ENCODE data around the gene TP53I11.

Gene TP53I11, protein sequence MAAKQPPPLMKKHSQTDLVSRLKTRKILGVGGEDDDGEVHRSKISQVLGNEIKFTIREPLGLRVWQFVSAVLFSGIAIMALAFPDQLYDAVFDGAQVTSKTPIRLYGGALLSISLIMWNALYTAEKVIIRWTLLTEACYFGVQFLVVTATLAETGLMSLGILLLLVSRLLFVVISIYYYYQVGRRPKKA

DNA sequence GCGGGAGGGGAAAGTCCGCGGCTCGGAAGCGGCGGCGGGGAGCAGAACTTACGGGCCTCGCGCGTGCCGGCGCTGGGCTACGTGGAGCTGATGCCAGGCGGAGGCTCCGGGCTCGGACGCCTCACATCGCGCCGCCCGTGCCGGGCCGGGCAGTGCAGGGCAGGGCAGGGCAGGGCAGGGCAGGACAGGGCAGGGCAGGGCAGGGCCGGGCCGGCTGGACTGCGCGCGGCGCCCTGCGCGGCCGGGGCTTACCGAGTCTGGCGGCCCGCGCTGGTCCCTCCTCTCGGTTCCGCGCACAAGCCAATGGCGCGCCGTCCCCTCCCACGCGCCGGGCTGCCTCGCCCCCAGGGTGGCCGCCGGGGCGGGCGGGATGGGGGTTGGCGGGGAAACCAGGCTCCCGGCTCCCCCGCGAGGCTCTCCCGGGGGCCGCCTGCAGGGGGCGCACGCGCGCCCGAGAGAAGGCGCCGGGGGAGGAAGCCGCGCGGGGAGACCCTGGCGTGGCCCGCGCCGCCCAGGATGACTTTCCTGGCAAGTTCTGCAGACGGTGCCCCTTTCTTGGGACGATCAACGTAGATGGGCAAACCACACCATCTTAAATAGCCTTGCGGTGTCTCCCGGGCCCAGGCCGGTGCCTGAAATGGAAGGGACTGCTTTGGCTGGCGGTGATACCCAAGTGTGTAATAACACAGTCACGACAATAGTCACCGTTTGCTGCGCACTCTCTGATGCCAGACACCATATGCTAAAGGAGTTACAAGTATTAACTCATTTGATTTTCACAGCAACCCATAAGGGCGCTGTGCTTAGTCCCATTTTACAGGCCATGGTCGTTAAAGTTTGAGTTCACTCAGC lies at the start of gene TP53I11:
Gene TP53I11 (minus strand): TSS at position 259 of the 852 bp plus-strand sequence. CDS start 12,548 bp downstream, outside the sequence.
- peak; percentile 71 for DNase-seq (ENCODE audit: low spot score)

DNA sequence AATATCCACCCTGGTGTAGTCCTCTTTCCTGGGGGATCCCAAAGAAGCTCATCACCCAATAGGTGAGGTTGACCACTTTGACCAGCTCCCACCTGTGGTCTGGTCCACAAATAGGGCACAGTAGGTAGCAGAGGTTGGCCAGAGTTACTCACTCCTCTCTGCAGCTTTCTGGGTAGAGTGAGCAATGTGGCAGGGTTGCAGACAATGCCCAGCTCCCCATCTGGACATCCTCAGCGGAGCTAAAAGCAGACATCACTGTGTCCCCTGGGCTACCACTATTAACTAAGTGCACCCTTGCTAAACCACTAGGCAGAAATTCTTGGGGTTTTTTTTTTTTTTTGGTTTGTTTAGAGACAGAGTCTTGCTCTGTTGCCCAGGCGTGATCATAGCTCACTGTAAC lies 48.4 kb upstream of the TP53I11 start:
- no peak for DNase-seq (ENCODE audit: low spot score)

DNA sequence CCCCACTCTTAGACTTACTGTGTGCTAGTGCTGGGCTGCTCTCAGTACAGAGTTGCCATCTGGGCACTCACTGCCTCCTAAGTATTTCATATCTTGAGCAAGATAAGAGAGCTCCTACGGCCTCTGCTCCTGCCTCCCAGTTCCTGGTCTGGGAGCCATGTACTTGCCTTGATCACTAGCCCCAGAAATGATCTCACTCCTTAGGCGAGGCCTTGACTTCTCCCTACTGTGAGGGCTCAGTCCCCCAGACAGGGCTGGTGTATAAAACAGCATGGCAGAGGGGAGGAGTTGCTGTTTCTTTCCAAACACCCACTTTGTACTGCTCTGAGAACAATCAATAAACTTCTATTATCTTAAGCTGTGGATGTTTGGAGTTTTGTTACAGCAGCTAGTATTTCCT lies 47.4 kb upstream of the TP53I11 start:
- DNase-seq (ENCODE audit: low spot score), result no peak

DNA sequence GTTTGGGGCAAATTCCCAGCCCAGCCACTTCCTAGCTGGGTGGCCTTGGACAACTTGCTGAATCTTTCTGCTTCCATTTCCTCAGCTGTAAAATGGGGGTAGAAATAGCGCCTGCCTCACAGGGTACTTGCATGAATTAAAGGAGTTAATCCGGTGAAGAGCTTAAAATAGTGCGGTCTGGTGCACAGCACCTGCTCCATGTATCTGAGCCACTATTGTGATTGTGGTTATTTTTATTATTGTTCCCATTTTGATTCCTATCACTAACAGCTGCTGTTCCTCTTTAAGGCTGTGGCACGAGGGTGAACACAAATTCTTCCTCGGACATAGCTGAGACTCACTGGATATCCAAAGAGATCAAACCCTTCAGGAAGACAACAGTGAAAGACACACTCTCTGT lies 46.9 kb upstream of the TP53I11 start:
- DNase-seq (ENCODE audit: low spot score), result no peak

DNA sequence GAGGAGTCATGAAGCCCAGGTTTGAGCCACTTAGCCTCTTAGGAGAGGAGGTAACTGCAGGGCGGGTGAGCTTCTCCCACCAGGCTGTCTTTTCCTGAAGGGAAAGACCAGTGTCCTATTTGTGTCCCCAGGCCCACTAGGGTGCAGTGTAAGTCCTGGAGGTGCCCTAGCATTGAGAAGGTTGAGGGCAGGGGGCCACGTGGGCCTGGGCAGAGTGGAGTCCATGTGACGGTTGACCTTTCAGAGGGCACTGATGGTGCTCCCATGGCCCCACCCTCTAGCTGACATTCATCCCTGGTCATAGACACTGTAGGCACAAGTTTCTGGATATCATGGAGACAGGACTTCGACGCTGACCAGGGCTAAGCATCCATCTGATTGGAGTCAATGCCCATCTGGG lies 44.1 kb upstream of the TP53I11 start:
- DNase-seq (ENCODE audit: low spot score), result peak; percentile 41

DNA sequence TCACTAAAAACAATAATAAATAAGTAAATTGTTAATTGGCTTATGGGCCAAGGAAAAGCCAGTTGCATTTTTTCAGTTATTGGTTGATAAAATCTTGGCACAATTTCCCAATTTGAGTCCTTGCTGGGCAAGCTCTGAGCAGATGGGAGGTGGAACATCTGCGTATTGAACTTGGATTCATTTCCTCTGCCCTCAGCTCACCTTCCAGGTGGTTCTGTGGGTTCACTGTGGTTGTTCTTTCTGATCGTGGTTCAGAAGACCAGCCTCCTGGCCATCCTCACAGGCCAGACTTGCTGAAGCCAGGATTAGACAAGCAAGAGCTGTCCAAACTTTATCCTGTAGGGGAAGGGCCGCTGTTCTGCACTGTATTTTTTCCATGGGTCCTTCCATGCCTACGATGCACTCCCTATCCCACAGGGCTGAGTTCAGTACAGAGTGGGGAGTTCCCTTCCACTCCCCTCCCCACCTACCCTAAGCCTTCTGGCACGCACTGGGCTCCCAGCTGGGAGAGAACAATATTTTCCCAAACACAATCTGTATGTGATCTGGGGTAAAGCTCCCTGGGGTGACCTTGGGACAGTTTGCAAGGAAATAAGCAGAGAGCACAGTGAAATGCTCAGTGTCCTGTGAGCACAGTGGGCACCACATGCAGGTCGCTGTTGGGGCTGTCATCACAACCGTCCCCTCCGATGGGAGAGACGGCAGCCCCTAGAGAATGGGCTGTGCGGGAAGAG lies 43.5 kb upstream of the TP53I11 start:
- peak; percentile 77 for DNase-seq (ENCODE audit: low spot score)

DNA sequence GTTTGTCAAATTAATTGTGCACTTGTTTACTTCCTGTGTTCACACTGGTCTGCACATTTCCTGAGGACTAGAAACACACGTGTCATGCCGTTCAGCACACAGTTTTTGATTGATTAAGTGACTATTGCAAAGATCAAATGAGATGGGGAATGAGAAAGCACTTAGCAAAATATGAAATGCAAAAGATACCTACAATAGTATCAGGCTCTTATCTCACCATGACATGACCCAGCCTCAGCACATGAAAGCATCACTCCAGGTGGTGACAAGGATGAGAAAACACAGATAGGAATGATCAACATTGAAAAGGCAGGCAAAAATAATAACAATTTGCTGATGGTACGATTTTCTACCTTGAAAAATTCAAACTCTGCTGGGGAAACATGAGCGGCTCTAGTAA lies 42.1 kb upstream of the TP53I11 start:
- no peak for DNase-seq (ENCODE audit: low spot score)

DNA sequence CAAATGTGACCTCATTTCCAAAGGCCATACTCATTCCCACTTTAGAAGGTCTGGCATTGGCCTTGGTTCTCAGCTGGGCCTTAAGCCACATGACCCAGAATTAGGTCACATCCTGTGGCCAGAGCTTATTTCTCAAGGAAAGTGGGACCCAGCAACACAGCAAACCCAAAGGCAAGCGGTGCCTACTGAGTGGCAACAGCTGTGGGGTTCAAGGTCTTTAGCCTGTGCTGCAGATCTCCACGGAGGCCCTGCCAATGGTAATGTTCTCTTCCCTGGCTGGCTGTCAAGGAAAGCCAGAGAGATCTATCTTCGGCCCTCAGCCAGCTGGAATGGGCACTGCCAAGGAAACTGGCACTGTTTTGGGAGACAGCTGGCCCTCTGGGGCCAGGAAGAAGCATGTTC lies 41.5 kb upstream of the TP53I11 start:
- peak; percentile 87 for DNase-seq (ENCODE audit: low spot score)

DNA sequence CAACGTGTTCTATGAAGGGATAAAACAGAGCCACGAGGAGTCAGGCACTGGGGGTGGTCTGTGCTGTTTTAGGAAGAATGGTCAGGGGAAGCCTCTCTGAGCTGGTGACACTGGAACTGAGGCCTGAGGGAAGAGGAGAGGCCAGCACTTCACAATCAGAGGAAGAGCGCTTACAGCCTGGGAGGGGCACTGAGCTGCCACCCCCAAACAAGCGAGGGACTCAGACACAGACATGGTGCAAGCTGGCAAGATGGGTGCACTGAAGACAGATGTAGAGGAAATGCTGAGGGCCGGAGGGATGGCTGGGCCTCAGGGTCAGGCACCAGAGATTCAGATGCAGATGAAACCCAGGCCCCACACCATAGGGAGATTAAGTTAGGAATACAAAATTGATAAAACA lies 40.0 kb upstream of the TP53I11 start:
- DNase-seq (ENCODE audit: low spot score), result no peak

DNA sequence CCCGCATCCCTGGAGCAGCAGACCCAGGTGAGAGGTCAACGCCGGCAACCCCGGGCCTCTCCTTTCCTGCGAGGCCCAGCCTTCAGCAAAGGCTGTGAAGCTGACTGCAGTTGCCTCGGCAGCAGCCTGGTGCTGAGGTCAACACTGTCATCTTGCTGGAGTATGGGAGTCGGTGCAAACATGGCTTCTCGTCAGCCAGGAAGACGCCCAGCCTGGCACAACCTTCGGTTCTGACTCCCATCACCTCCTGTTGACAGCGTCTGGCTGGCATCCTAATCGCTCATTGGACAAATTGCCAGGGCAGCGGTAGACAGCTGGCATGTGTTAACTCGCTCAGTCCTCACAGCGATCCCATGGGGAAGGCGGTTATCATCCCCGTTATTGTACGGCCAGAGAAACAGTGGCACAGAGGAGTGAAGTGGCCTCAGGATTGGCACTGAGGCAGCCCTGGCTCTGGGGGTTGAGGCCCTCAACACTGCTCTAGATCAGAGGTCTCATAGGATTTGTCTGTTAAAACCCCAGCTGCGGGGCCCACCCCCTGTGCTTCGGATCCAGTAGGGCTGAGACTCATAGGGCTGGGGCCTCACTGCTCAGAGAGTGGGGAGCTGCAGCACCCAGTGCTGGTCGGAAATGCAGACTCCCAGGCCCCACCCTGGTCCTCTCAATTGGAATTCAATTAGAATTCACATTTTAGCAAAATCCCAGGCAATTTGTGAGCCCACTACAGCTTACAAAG lies 39.3 kb upstream of the TP53I11 start:
- DNase-seq (ENCODE audit: low spot score), result no peak

DNA sequence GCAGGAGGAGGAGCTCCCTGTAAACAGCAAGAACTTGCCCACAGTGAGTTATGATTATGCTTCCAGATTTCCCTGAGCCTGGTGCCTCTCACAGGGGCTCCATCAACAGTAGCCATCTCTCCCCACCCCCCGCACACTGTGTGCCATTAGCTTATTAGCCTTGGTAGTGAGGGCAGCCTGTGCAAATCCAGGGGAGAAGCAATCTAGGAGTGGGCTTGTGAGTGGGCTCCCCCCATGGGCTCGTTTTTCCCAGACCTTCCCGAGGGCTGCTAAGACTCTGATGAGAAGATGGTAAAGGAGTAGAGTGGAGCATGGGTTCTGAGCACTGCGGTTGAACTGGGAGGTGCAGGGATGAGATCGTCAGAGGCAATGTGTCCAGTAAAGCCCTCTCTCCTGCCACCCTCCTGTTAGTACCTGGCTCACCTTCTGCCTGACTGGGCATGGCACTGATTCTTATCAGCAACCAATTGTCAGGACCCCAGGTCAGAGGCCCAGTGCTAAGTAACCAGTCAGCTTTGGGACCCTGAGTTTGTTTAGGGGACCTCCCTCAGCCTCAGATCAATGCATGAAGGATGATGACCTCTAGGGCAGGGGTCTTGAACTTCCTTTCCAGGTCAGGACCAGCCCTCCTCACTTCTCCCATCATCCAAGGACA lies 38.4 kb upstream of the TP53I11 start:
- DNase-seq (ENCODE audit: low spot score), result no peak

DNA sequence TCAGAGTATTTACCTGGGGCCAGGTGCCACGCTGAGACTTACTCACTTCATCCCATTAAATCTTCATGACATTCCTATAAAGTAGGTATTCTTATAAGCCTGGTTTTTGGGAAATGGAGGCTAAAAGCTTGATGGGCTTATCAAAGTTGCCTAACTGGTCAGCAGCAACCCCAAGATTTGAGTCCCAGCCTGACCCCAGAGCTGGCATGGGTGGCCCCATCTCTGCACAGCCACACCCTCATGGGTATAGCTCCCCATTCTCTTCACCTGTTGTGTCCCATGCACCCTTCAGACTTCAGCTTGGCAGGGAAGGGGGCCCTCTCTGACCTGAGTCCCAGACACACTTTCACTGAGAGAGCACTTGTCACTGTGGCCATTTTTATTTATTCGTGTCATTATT lies 37.4 kb upstream of the TP53I11 start:
- DNase-seq (ENCODE audit: low spot score), result no peak

DNA sequence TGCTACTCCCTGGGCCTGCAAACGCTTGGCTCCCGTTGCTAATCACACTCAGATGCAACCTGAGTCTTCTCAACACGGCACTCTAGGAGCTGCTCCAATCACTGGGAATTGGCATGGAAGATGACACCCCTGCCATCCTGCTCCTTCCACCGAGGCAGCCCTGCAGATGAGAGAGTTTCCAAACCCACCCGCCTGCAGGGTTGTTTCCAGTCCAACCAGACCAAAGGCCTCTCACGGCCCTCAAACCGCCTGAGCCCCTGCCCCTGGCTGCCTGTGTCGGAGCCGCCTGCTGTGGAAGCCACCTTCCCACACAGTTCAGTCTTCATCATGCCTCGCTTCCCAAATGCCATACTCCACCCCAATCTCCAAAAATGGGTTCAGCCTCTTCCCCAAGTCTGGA lies 36.8 kb upstream of the TP53I11 start:
- DNase-seq (ENCODE audit: low spot score), result no peak

DNA sequence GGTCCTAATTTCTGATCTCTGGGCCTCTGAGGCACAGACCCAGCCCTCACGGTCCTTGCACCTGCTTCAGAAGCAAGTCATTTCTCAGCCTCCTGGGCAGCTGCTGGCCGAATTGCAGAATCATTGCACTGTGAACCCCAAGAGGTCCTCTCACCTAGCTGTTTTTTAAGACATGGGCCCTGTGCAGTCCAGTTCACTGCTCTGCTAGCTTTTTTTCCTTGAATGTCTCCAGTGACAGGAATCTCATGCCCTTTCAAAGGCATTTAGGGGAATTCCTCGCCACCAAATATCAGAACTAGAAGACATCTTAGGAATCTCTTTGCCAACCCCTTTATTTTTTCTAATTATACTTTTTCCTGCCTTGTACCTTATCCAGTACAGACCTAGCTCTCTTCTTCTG lies 35.6 kb upstream of the TP53I11 start:
- no peak for DNase-seq (ENCODE audit: low spot score)

DNA sequence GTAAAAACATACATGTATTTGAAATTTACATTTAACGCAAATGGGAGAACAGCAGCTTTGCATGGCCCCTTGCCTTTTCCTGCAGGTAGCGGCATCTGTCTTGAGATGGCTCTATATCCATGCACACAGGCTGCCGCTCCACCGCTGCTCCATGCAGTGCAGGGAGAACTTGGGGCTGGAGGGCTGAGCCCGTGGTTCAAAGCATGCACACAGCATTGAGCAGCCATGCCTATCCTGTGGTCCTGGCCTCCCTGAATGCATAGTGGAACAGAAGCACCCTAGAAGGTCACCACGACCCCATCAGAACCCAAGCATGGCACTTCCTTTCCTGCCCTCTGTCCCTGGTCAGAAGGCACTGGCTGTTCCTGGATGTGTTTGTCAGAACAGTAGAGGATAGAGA lies 35.0 kb upstream of the TP53I11 start:
- DNase-seq (ENCODE audit: low spot score), result no peak

DNA sequence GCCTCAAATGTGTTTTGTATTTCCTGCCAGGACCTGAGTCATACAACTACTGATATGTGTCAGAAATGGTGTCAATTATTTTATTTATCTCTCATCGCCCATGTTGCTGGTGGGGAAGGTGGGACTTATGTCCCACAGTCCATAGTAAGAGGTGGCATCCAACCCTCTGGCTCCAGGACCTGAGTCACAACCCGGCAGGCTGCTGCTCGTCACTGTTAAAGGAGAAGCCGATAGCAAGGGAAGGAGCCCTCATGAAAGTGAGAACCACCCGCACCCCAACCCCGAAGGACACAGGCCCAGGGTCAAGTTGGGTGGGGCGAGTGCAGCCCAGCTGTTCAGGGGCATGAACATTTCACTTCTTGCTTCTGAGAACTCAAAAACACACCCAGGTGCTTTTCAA lies 33.1 kb upstream of the TP53I11 start:
- DNase-seq (ENCODE audit: low spot score), result no peak

DNA sequence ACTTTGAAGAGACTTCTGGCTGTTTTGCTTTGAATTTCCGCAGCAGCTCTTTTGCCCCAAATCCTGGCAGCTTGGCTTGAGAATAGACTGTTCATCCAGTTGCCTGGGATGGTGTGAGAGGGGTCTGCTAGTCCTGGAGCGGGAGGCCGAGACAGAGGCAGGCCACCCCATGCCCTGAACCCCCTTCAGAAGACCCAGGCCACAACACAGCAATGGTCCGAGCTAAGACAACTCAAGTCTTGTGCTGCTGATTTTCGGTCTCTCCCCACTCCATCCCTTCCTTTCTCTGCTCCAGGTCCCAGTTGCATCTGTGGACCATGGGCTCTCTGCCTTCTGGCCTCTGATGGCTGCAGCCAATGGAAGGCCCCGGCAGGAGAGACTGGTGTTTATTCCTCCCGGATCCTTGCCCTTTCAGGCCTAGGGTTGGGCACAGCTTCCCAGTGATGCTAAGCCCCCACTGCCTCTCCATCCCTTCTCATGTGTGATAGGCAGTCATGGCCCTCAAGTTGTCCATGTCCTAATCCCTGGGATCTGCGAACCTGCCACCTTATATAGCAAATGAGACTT lies 31.9 kb upstream of the TP53I11 start:
- no peak for DNase-seq (ENCODE audit: low spot score)

DNA sequence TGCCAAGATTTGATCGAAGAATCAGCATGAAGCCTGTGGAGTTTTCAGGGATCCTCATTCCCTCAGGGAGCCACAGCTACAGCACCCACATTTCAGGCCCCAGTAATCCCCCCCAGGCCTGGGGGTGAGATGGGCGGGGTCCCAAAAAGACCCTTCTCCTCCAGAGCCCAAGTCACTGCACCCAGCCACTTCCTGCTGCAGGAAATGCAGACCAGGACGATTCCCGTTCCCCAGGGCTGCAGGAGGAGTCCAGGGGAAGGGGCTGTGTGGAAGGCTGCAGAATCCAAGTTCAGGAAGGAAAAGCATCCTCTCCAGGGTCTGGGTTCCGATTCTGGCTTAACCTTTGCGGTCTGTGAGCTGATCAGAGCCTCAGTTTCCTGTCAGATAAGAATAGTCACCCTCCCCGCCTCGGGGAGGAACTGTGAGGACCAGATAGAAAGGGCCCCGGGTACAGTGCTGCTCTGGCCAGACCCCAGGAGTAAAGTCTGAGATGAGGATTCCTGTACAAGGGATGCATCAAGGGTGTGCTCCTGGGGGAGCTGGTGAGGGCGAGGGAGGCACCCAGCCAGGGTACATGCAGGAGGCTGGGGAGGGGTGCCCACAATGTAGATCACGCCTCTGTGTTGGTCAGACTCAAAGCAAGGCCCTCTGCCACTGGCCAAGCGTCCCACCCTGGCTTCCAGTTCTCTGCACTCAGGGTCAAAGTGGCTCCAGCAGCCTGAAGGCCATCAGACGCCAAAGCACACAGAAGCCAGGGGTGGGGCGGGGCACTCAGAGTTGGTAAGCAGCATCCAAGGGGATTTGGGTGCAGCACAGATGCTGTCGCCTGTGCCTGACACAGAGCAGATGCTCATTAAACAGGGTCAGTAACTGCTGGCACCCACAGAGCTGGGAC lies 30.1 kb upstream of the TP53I11 start:
- DNase-seq (ENCODE audit: low spot score), result no peak

DNA sequence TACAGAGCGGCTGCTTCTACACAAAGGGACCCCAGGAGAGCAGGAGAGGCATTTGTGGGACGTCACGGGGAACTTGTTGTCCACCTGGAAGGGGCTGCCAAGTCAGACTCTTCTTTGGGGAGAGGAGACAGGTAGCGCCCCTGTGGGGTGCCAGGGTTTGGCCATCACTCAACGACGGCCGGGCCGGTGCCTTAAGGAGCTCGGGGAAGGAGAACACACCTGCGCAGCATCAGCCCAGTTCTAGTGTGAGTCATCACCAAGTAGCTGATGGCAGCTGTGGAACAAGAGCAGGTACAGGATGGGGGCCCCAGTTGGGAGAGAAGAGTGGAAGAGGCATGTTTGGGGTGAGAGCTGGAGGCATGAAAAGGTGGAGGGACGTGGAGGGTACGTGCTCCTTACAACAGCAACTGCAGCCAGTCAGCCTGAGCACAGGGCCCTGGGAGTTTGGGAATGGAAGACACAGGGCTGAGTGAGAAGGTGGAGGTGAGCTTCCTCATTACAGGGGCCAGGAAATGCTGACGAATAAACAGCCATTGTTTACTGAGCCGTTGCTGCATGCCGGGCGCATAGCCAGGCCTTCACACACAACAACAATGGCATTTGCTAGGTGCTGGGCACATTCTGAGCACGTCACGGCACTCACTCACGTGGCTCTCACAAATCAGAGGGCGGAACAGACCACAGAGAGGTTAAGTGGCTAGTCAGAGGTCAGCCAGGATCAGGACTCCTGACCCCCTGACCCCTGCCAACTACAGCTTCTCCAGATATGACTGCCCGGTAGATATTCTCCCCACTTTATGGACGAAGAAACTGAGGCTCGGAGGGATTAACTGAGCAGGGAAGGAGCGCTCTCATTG lies 29.1 kb upstream of the TP53I11 start:
- DNase-seq (ENCODE audit: low spot score), result peak; percentile 67

DNA sequence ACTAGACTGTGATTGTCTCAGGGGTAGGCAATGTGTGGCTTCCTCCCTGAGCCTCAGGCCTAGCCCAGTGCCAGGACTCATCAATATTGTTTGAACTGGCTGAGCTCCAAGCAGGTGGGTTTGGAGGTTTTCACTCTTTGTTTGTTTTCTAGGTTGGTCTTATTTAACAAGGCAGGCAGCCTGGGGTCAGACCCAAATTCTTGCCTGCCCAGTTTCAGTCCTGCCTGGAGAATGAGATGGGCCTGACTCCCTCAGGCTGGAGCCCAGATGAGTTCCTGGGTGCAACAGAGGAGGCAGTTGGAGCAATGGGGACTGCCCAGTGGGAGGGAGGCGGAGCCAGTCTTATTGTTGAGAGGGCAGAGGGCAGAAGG lies 28.3 kb upstream of the TP53I11 start:
- no peak for DNase-seq (ENCODE audit: low spot score)
